Smooth muscle cell (in vitro differentiated cells): Measurements from ENCODE around the gene EME2. TPM values are rescaled to one million over a fixed set of nuclear protein-coding genes. Genes with fewer than 3 reads are reported as not detected.
A peak's percentile ranks its signal among the peaks of the same experiment; 100 is the strongest.

Experiments used
- DNase-seq: peaks from one replicate; lab custom pipeline; 2025; ENCODE audit not compliant: unreplicated experiment; lab: John Stamatoyannopoulos, UW
- H2AFZ ChIP-seq: fragments of 200-600 bp; sonication (generic); 2 replicates; pipeline ENCODE4 v1.6.0; 2016; ENCODE audit warnings: antibody characterized with exemption, low read depth, mild to moderate bottlenecking
- H3F3A ChIP-seq: fragments of 200-600 bp; sonication (generic); 2 replicates; pipeline ENCODE4 v1.6.0; 2017; ENCODE audit warnings: antibody characterized with exemption, low read depth
- H3K27ac ChIP-seq: fragments of 200-600 bp; sonication (generic); 2 replicates; pipeline ENCODE4 v1.5.1; 2016; ENCODE audit warnings: low read depth, mild to moderate bottlenecking
- H3K27me3 ChIP-seq: fragments of 200-600 bp; sonication (generic); 2 replicates; pipeline ENCODE4 v1.6.1; 2016; ENCODE audit warnings: low read depth, mild to moderate bottlenecking
- H3K36me3 ChIP-seq: fragments of 200-600 bp; sonication (generic); 2 replicates; pipeline ENCODE4 v1.5.1; 2016; ENCODE audit warnings: low read depth
- H3K4me1 ChIP-seq: fragments of 200-600 bp; sonication (generic); 2 replicates; pipeline ENCODE4 v1.5.1; 2016; ENCODE audit warnings: low read depth
- H3K4me2 ChIP-seq: fragments of 200-600 bp; sonication (generic); 2 replicates; pipeline ENCODE4 v1.6.0; 2016; ENCODE audit warnings: mild to moderate bottlenecking
- H3K4me3 ChIP-seq: fragments of 200-600 bp; sonication (generic); 2 replicates; pipeline ENCODE4 v1.5.1; 2016; ENCODE audit warnings: mild to moderate bottlenecking
- H3K79me2 ChIP-seq: fragments of 200-600 bp; sonication (generic); 2 replicates; pipeline ENCODE4 v1.6.0; 2016; ENCODE audit warnings: low read depth, mild to moderate bottlenecking
- H3K9ac ChIP-seq: fragments of 200-600 bp; sonication (generic); 2 replicates; pipeline ENCODE4 v1.6.0; 2016; ENCODE audit warnings: low read depth
- H3K9me3 ChIP-seq: fragments of 200-600 bp; sonication (generic); replicated peaks from 2 replicates; pipeline ENCODE4 v1.5.1; 2016; ENCODE audit warnings: low read depth
- H4K20me1 ChIP-seq: fragments of 200-600 bp; sonication (generic); 2 replicates; pipeline ENCODE4 v1.6.0; 2016; ENCODE audit warnings: low read depth
- WGBS: methylation state at CpG from one replicate; pipeline ENCODE4 v1.1.7; 2016; ENCODE audit warnings: low lambda C conversion rate; 5-methylcytosine and 5-hydroxymethylcytosine counted together
- polyA plus RNA-seq: library from polyadenylated mRNA; unstranded; fragments of >200 nt; fragmentation: Nextera tagmentation; extraction: Ambion mirVana; gene quantifications from 2 replicates; pipeline ENCODE4 v1.2.1, GENCODE V29; 2016
- total RNA-seq: library from RNA; depleted of rRNA; stranded (reverse); fragments of >200 nt; gene quantifications from 2 replicates; pipeline ENCODE4 v1.2.3, GENCODE V29; 2014
- TF ChIP-seq, protein P1 (sequence below): fragments of 200-600 bp; sonication (generic); IDR thresholded peaks from 2 replicates; pipeline ENCODE4 v1.5.1; 2017; ENCODE audit warnings: borderline replicate concordance, mild to moderate bottlenecking, antibody characterized with exemption; ENCODE audit not compliant: insufficient read depth, poor library complexity, severe bottlenecking

Gene EME2
- total and polyA plus RNA-seq, 2 experiments from 2014 or later, result 3.6 to 3.8 TPM

DNA sequence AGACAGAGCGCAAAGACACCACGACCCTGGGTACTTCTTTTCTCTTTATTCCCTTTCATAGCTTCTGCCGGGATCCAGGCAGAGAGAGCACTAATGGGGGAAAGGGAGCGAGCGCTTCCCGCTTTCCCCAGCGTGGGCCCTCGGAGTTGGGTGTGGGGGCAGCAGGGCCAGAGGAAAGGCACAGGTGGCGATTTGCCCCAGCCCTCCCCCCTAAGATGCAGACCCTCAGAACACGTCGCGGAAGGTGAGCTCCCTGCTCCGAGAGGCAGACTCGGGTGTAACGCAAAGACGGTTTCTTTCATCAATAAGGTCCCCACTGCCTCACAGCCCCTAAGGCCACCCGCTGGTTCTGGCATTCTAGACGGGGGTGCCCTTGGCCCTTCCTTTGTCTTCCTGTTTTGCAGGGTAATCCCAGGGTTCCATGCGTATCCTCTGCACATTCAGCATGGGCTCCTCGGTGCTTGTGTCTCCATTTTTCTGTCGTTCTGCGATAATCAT lies 697 bp upstream of the EME2 start:
- H3K4me1 ChIP-seq, result peaks cover 20% of the 10 kb centered on the region
- no peak for DNase-seq
- peaks cover 24% of the 10 kb centered on the region for H3K79me2 ChIP-seq
- H3K9me3 ChIP-seq, result no peaks in the 10 kb centered on the region
- H3K27me3 ChIP-seq, result no peaks in the 10 kb centered on the region
- peak overlapping the region; percentile 100 for H3K4me2 ChIP-seq
- WGBS, result 6% methylated on average over 21 of the region's 22 CpGs
- H3K27ac ChIP-seq, result peak overlapping the region; percentile 68
- H3F3A ChIP-seq, result peaks cover 8% of the 10 kb centered on the region
- no peaks in the 10 kb centered on the region for H3K36me3 ChIP-seq
- peaks cover 23% of the 10 kb centered on the region for H4K20me1 ChIP-seq
- peak overlapping the region; percentile 83 for H3K4me3 ChIP-seq
- TF ChIP-seq, protein P1, sequence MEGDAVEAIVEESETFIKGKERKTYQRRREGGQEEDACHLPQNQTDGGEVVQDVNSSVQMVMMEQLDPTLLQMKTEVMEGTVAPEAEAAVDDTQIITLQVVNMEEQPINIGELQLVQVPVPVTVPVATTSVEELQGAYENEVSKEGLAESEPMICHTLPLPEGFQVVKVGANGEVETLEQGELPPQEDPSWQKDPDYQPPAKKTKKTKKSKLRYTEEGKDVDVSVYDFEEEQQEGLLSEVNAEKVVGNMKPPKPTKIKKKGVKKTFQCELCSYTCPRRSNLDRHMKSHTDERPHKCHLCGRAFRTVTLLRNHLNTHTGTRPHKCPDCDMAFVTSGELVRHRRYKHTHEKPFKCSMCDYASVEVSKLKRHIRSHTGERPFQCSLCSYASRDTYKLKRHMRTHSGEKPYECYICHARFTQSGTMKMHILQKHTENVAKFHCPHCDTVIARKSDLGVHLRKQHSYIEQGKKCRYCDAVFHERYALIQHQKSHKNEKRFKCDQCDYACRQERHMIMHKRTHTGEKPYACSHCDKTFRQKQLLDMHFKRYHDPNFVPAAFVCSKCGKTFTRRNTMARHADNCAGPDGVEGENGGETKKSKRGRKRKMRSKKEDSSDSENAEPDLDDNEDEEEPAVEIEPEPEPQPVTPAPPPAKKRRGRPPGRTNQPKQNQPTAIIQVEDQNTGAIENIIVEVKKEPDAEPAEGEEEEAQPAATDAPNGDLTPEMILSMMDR, result no peak
- peak overlapping the region; percentile 51 for H3K9ac ChIP-seq
- H2AFZ ChIP-seq, result no peak overlapping the region

DNA sequence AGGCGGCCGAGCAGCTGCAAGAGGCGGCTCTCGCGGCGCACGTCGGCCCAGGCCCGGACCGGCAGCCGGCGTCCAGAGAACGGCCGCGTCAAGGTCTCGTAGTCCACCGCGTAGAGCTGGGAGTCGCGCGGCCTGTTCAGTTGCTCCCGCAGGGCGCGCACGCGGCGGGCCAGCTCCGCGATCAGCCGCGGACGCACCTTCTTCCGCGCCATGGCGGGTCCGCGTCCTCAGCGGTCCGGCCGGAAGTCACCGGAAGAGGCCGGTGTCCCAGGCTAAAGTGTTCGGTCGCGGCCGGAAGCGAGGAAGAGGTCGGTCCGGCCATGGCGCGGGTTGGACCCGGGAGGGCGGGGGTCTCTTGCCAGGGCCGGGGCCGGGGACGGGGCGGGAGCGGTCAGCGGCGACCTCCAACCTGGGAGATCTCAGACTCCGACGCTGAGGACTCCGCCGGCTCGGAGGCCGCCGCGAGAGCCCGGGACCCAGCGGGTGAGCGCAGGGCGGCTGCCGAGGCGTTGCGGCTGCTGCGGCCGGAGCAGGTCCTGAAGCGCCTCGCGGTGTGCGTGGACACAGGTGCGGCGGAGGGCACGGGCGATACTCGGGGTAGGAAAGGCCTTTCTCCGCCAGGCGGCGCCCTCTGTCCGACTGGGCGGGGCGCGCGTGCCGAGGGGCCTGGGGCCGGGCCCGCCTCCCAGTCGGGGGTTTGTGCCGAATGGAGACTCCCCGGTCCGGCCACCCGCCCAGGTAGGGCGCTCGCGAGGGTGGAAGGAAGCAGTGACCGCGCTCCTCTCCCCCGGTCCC lies 495 bp downstream of the EME2 start, which contains the start of gene MRPS34:
TSS of gene MRPS34 (minus strand) at position 227 of the 795 bp plus-strand sequence. CDS start at position 212, 15 bp downstream.
- H3K4me1 ChIP-seq, result peaks cover 20% of the 10 kb centered on the region
- TF ChIP-seq, protein P1, result peak; percentile 87
- peak within 1 kb of the TSS; percentile 86 for H3K9ac ChIP-seq
- H3K4me3 ChIP-seq, result peak within 1 kb of the TSS; percentile 83
- under 1% methylated on average over 67 of the region's 108 CpGs for WGBS
- H3K79me2 ChIP-seq, result peaks cover 24% of the 10 kb centered on the region
- DNase-seq, result peak; percentile 52
- H3K27ac ChIP-seq, result peak within 1 kb of the TSS; percentile 68
- H2AFZ ChIP-seq, result peak within 1 kb of the TSS; percentile 15
- H3F3A ChIP-seq, result peaks cover 8% of the 10 kb centered on the region
- H3K27me3 ChIP-seq, result no peaks in the 10 kb centered on the region
- peaks cover 23% of the 10 kb centered on the region for H4K20me1 ChIP-seq
- no peaks in the 10 kb centered on the region for H3K36me3 ChIP-seq
- H3K4me2 ChIP-seq, result peak within 1 kb of the TSS; percentile 100
- H3K9me3 ChIP-seq, result no peaks in the 10 kb centered on the region

DNA sequence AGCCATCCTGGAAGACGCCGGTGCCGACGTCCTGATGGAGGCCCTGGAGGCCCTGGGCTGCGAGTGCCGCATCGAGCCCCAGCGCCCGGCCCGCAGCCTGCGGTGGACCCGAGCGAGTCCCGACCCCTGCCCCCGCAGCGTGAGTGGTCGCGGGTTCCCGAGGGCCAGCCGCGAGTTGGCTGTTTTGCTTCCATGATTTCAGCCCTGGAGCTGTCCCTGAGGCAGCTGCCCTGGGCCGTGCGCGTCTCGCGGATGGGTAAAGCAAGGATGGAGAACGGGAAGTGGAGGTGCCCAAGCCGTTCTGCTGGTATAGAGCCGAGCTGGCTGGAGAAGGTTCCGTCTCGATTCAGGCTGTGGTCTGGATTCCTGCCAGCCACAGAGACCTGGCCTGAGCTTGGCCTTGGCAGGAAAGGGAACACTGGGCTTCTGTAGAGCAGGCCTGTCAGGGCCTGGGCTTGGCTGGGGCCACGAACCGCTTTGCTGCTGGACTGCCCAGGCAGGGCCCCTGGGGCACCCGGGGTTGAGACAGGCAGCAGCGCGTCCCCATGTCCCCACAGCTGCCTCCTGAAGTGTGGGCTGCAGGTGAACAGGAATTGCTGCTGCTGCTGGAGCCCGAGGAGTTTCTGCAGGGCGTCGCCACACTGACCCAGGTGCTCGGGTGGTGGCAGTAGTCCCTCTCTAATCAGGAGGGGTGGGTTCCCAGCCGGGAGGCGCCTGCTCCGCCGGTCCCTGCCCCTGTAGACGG lies 1.3 kb downstream of the EME2 start:
- DNase-seq, result no peak
- Histone ChIP-seq H3K9ac (peak overlapping the region; percentile 86), H2AFZ (peak overlapping the region; percentile 15), H3K4me1 (peaks cover 20% of the 10 kb centered on the region), H3K27ac (peak overlapping the region; percentile 68), H3K27me3 (no peaks in the 10 kb centered on the region), H3K4me3 (peak overlapping the region; percentile 83), H3K36me3 (no peaks in the 10 kb centered on the region), H3K9me3 (no peaks in the 10 kb centered on the region), H4K20me1 (peaks cover 30% of the 10 kb centered on the region), H3K79me2 (peaks cover 24% of the 10 kb centered on the region), H3K4me2 (peak overlapping the region; percentile 100), H3F3A (peaks cover 8% of the 10 kb centered on the region)
- TF ChIP-seq, protein P1, result no peak
- WGBS, result 25% methylated on average over 44 of the region's 45 CpGs
